ENCODE results near the gene PTPN1. TPM values are rescaled to one million over a fixed set of nuclear protein-coding genes. Genes with fewer than 3 reads are reported as not detected.

Gene PTPN1
- total RNA-seq, 1 donor: 28.6 TPM

- Histone ChIP-seq H3K27ac (ENCODE audit: low read depth, low read length) (no peak overlapping the region), H3K27me3 (ENCODE audit: insufficient read depth, low read length) (no peaks in the 10 kb centered on the region), H2AFZ (ENCODE audit: low read length) (no peak overlapping the region), H3K4me2 (ENCODE audit: insufficient read depth, low read length) (no peak overlapping the region), H3K79me2 (ENCODE audit: insufficient read depth, low read length) (no peaks in the 10 kb centered on the region), H3K4me3 (ENCODE audit: insufficient read depth, low read length) (no peak overlapping the region), H3K36me3 (ENCODE audit: insufficient read depth, low read length) (no peaks in the 10 kb centered on the region), H3K4me1 (ENCODE audit: insufficient read depth, low read length) (no peaks in the 10 kb centered on the region), H3K9me3 (ENCODE audit: low read depth, low read length) (peaks cover 5% of the 10 kb centered on the region), H4K20me1 (ENCODE audit: insufficient read depth, low read length) (no peaks in the 10 kb centered on the region)
- peak; percentile 63 for DNase-seq (ENCODE audit: insufficient read length, low spot score, missing footprints)
- TF ChIP-seq CTCF (IDR thresholded peaks at IDR 0.05; ENCODE audit: extremely low read depth, low read depth, low read length): no peak
Measured at GRCh38 chr20:50624351-50625016, 114.3 kb downstream of the PTPN1 start.

GRCh38 chr20:50625986-50626677 lies 115.9 kb downstream of the PTPN1 start:
- Histone ChIP-seq H3K79me2 (ENCODE audit: insufficient read depth, low read length) (no peaks in the 10 kb centered on the region), H3K36me3 (ENCODE audit: insufficient read depth, low read length) (no peaks in the 10 kb centered on the region), H4K20me1 (ENCODE audit: insufficient read depth, low read length) (no peaks in the 10 kb centered on the region), H3K27ac (ENCODE audit: low read depth, low read length) (no peak overlapping the region), H3K27me3 (ENCODE audit: insufficient read depth, low read length) (no peaks in the 10 kb centered on the region), H3K4me3 (ENCODE audit: insufficient read depth, low read length) (no peak overlapping the region), H3K9me3 (ENCODE audit: low read depth, low read length) (peaks cover 4% of the 10 kb centered on the region), H3K4me1 (ENCODE audit: insufficient read depth, low read length) (no peaks in the 10 kb centered on the region), H2AFZ (ENCODE audit: low read length) (peak overlapping the region; percentile 81), H3K4me2 (ENCODE audit: insufficient read depth, low read length) (no peak overlapping the region)
- peak; percentile 73 for TF ChIP-seq CTCF (IDR thresholded peaks at IDR 0.05; ENCODE audit: extremely low read depth, low read depth, low read length)
- DNase-seq (ENCODE audit: insufficient read length, low spot score, missing footprints): peak; percentile 96

- Histone ChIP-seq H3K36me3 (ENCODE audit: insufficient read depth, low read length) (no peaks in the 10 kb centered on the region), H3K27me3 (ENCODE audit: insufficient read depth, low read length) (peaks cover 6% of the 10 kb centered on the region), H4K20me1 (ENCODE audit: insufficient read depth, low read length) (no peaks in the 10 kb centered on the region), H3K4me2 (ENCODE audit: insufficient read depth, low read length) (no peak overlapping the region), H3K4me3 (ENCODE audit: insufficient read depth, low read length) (no peak overlapping the region), H2AFZ (ENCODE audit: low read length) (no peak overlapping the region), H3K9me3 (ENCODE audit: low read depth, low read length) (no peaks in the 10 kb centered on the region), H3K79me2 (ENCODE audit: insufficient read depth, low read length) (no peaks in the 10 kb centered on the region), H3K4me1 (ENCODE audit: insufficient read depth, low read length) (no peaks in the 10 kb centered on the region), H3K27ac (ENCODE audit: low read depth, low read length) (no peak overlapping the region)
- peak; percentile 70 for DNase-seq (ENCODE audit: insufficient read length, low spot score, missing footprints)
- TF ChIP-seq CTCF (IDR thresholded peaks at IDR 0.05; ENCODE audit: extremely low read depth, low read depth, low read length): no peak
Measured at GRCh38 chr20:50627747-50628146, 117.6 kb downstream of the PTPN1 start.

- DNase-seq (ENCODE audit: insufficient read length, low spot score, missing footprints): peak; percentile 19
- Histone ChIP-seq H3K79me2 (ENCODE audit: insufficient read depth, low read length) (no peaks in the 10 kb centered on the region), H3K4me1 (ENCODE audit: insufficient read depth, low read length) (no peaks in the 10 kb centered on the region), H2AFZ (ENCODE audit: low read length) (no peak overlapping the region), H3K4me3 (ENCODE audit: insufficient read depth, low read length) (no peak overlapping the region), H4K20me1 (ENCODE audit: insufficient read depth, low read length) (no peaks in the 10 kb centered on the region), H3K27ac (ENCODE audit: low read depth, low read length) (no peak overlapping the region), H3K4me2 (ENCODE audit: insufficient read depth, low read length) (no peak overlapping the region), H3K36me3 (ENCODE audit: insufficient read depth, low read length) (no peaks in the 10 kb centered on the region), H3K9me3 (ENCODE audit: low read depth, low read length) (no peaks in the 10 kb centered on the region), H3K27me3 (ENCODE audit: insufficient read depth, low read length) (peaks cover 6% of the 10 kb centered on the region)
- no peak for TF ChIP-seq CTCF (IDR thresholded peaks at IDR 0.05; ENCODE audit: extremely low read depth, low read depth, low read length)
Measured at GRCh38 chr20:50628332-50628731, 118.1 kb downstream of the PTPN1 start.

Measured in osteoblast (primary cell).